ENCODE results near the gene UBR3.

GRCh38 chr2:170095380-170095779 is 268.1 kb downstream of the UBR3 start:
- TF ChIP-seq CTCF (IDR thresholded peaks at IDR 0.05; ENCODE audit: low read length) (no peak), EZH2phosphoT487 (IDR thresholded peaks at IDR 0.05; ENCODE audit: low read length) (no peak), EZH2 (optimal IDR thresholded peaks at IDR 0.05; ENCODE audit: low read depth, low read length) (no peak)

Data from MM.1S (cell line).